ENCODE measurements around the gene KIF25.

KIF25 gene

GRCh38 chr6:168084465-168085160 lies 87.1 kb downstream of the KIF25 start:
- DNase-seq (ENCODE audit: insufficient read length, low spot score), result no peak
- TF ChIP-seq, protein P1, sequence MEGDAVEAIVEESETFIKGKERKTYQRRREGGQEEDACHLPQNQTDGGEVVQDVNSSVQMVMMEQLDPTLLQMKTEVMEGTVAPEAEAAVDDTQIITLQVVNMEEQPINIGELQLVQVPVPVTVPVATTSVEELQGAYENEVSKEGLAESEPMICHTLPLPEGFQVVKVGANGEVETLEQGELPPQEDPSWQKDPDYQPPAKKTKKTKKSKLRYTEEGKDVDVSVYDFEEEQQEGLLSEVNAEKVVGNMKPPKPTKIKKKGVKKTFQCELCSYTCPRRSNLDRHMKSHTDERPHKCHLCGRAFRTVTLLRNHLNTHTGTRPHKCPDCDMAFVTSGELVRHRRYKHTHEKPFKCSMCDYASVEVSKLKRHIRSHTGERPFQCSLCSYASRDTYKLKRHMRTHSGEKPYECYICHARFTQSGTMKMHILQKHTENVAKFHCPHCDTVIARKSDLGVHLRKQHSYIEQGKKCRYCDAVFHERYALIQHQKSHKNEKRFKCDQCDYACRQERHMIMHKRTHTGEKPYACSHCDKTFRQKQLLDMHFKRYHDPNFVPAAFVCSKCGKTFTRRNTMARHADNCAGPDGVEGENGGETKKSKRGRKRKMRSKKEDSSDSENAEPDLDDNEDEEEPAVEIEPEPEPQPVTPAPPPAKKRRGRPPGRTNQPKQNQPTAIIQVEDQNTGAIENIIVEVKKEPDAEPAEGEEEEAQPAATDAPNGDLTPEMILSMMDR (IDR thresholded peaks at IDR 0.05; ENCODE audit: insufficient read depth, missing control alignments), result no peak

GRCh38 chr6:168086066-168086465 lies 88.6 kb downstream of the KIF25 start:
- TF ChIP-seq, protein P1 (IDR thresholded peaks at IDR 0.05; ENCODE audit: insufficient read depth, missing control alignments), result no peak
- DNase-seq (ENCODE audit: insufficient read length, low spot score), result no peak
- FAIRE-seq, result no peak

More at GRCh38 chr6:168084465-168085160, 87.1 kb downstream of the KIF25 start:
- FAIRE-seq, result no peak

DNA sequence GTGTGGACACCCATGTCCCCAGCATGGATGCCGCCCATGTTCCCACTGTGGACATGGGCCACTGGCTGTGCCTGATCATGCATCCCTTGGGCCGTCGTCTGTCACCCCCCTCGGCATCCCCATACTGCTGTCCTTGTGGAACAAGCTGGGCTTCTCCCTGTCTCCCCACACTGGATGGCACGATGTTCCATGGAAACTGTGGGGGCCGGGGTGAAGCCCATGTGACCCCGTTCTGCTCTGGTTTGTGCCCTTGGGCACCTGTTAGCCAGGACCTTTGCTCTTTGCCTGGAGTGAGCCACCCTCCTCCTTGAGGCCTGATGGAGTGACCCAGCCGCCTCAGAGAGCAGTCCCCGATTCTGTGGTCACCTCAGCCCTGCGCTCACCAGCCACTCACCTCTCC lies 89.1 kb downstream of the KIF25 start:
- FAIRE-seq, result no peak
- no peak for DNase-seq (ENCODE audit: insufficient read length, low spot score)
- TF ChIP-seq, protein P1 (IDR thresholded peaks at IDR 0.05; ENCODE audit: insufficient read depth, missing control alignments), result no peak

DNA sequence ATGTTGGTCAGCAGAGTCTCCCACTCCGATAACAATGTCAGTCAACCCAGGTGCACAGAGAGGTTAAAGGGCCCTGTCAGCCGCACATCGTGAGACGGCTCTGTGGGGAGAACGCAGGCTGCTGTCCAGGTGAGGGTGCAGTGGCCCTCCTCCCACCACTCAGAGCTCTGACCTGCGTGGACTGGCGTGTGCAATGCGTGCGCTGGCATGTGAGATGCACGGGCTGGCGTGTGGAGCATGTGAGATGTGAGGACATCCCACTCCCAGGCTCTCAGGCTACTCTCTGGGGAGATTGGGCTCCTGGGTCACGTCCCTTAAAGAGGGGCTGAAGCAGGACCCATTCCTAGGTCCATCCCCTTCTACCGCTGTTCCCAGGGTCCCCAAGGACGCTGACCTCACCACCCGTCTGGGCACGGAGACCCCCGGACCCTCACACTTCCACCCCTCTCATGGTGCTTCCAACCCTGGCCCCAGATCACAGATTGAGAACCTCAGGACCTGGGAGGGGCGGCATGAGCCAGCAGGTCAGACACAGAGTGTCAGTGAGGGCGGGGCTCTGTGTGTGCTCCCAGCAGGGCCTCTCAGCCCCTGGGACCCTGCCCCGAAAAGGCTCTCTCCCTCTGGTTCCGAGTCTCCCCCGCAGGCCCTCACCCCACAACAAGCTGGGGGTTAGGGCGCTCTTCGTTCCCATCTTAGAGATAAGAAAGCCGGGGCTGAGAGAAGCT lies 90.1 kb downstream of the KIF25 start:
- FAIRE-seq, result no peak
- DNase-seq (ENCODE audit: insufficient read length, low spot score), result no peak
- TF ChIP-seq, protein P1 (IDR thresholded peaks at IDR 0.05; ENCODE audit: insufficient read depth, missing control alignments), result no peak

GRCh38 chr6:168088161-168089053 lies 90.9 kb downstream of the KIF25 start:
- DNase-seq (ENCODE audit: insufficient read length, low spot score) (no peak), FAIRE-seq (no peak)
- TF ChIP-seq, protein P1 (IDR thresholded peaks at IDR 0.05; ENCODE audit: insufficient read depth, missing control alignments), result no peak

- FAIRE-seq (no peak), DNase-seq (ENCODE audit: insufficient read length, low spot score) (no peak)
- TF ChIP-seq, protein P1 (IDR thresholded peaks at IDR 0.05; ENCODE audit: insufficient read depth, missing control alignments), result no peak
Measured at GRCh38 chr6:168089186-168090063, 92.0 kb downstream of the KIF25 start.
